IPS-15b (cell line): ENCODE measurements around the gene SLC45A1.
A peak's percentile ranks its signal among the peaks of the same experiment; 100 is the strongest.
"Not testable (repeated sequence)": the region's sequence is repeated elsewhere in the genome, so short reads cannot be mapped to it uniquely, and the experiment has no call there.

Experiments
- H3K27me3 ChIP-seq: one replicate; pipeline ENCODE4 v1.6.1; 2013; ENCODE audit warnings: low read length; ENCODE audit not compliant: control insufficient read depth, insufficient read depth
- H3K36me3 ChIP-seq: one replicate; pipeline ENCODE4 v1.6.1; 2013; ENCODE audit warnings: low read length; ENCODE audit not compliant: control insufficient read depth, insufficient read depth
- H3K4me1 ChIP-seq: one replicate; pipeline ENCODE4 v1.6.1; 2013; ENCODE audit warnings: mild to moderate bottlenecking, low read length; ENCODE audit not compliant: control insufficient read depth, insufficient read depth
- H3K4me3 ChIP-seq: one replicate; pipeline ENCODE4 v1.5.1; 2013; ENCODE audit warnings: low read depth, low read length
- H3K9ac ChIP-seq: one replicate; pipeline ENCODE4 v1.6.1; 2013; ENCODE audit warnings: low read depth, mild to moderate bottlenecking, low read length
- H3K9me3 ChIP-seq: one replicate; pipeline ENCODE4 v1.6.1; 2013; ENCODE audit warnings: mild to moderate bottlenecking, low read length; ENCODE audit not compliant: control insufficient read depth, insufficient read depth

SLC45A1 gene

GRCh38 chr1:8317647-8318381, at the start of gene SLC45A1:
Gene SLC45A1, plus strand, starts transcription at chr1:8318114. Its CDS starts 6,216 bp downstream, at chr1:8324330.
- Histone ChIP-seq H3K27me3 (peaks cover 13% of the 10 kb centered on the region), H3K36me3 (no peaks in the 10 kb centered on the region), H3K9me3 (no peaks in the 10 kb centered on the region), H3K4me3 (peak within 1 kb of the TSS; percentile 52), H3K4me1 (peaks cover 17% of the 10 kb centered on the region), H3K9ac (no peak within 1 kb of the TSS)

GRCh38 chr1:8273036-8273435, 44.9 kb upstream of the SLC45A1 start:
- H3K4me3 ChIP-seq: no peak overlapping the region
- H3K36me3 ChIP-seq: no peaks in the 10 kb centered on the region
- peaks cover 4% of the 10 kb centered on the region for H3K4me1 ChIP-seq
- no peak overlapping the region for H3K9ac ChIP-seq
- no peaks in the 10 kb centered on the region for H3K9me3 ChIP-seq
- no peaks in the 10 kb centered on the region for H3K27me3 ChIP-seq

GRCh38 chr1:8274352-8274751, 43.6 kb upstream of the SLC45A1 start:
- no peaks in the 10 kb centered on the region for H3K36me3 ChIP-seq
- H3K27me3 ChIP-seq: no peaks in the 10 kb centered on the region
- no peak overlapping the region for H3K4me3 ChIP-seq
- H3K9me3 ChIP-seq: no peaks in the 10 kb centered on the region
- H3K4me1 ChIP-seq: no peaks in the 10 kb centered on the region
- H3K9ac ChIP-seq: no peak overlapping the region

DNA sequence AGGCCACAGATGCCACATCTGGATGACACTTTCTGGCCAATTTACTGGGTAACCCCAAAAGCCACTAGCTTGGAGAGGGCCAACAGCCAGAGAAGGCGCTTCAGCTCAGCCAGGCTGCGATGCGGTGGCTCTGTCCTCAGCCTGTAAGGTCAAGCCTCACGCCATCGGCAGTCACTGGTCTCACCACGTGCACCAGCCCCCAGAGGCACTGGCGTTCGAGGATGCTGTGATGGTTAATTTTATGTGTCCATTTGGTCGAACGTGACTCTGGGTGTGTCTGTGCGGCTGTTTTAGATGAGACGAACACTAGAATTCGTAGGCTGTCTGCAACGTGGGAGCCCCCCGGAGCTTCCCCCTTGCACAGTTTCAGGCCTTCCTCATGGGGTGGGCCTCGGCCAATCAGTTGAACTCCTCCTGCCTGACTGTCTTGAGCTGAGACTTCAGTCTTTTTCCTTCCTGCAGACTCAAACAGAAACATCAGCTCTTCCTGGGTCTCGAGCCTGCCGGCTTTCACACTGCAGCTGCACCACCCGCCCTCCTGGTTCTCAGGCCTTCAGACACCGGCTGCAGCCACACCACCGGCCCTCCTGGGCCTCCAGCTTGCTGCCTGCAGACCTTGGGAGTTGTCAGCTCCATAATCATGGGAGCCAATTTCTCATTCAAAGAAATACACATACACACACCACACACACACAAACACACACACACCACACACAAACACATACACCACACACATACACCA, 41.6 kb upstream of the SLC45A1 start:
- Histone ChIP-seq H3K4me1 (no peaks in the 10 kb centered on the region), H3K4me3 (no peak overlapping the region), H3K9me3 (no peaks in the 10 kb centered on the region), H3K27me3 (no peaks in the 10 kb centered on the region), H3K9ac (no peak overlapping the region), H3K36me3 (no peaks in the 10 kb centered on the region)

DNA sequence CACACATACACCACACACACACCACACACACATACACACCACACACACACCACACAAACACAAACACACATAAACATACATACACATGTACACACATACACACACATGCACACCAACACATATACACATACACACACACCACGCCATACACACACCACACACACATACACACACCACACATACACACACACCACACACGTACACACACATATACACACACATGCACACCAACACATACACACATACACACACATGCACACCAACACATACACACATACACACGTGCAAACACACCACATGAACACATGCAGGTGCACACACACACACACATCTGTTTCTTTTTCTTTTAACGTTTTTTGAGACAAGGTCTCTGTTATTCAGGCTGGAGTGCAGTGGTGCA, 41.0 kb upstream of the SLC45A1 start:
- Histone ChIP-seq H3K27me3 (no peaks in the 10 kb centered on the region), H3K9me3 (no peaks in the 10 kb centered on the region), H3K9ac (no peak overlapping the region), H3K4me3 (no peak overlapping the region), H3K36me3 (no peaks in the 10 kb centered on the region), H3K4me1 (peaks cover 2% of the 10 kb centered on the region)

- H3K9me3 ChIP-seq, H3K4me3 ChIP-seq, H3K4me1 ChIP-seq, H3K9ac ChIP-seq, H3K36me3 ChIP-seq, H3K27me3 ChIP-seq: not testable (repeated sequence)
Observed at GRCh38 chr1:8278677-8279076, 39.2 kb upstream of the SLC45A1 start.

GRCh38 chr1:8281843-8282509, 35.9 kb upstream of the SLC45A1 start:
- Histone ChIP-seq H3K9me3 (no peaks in the 10 kb centered on the region), H3K36me3 (no peaks in the 10 kb centered on the region)

DNA sequence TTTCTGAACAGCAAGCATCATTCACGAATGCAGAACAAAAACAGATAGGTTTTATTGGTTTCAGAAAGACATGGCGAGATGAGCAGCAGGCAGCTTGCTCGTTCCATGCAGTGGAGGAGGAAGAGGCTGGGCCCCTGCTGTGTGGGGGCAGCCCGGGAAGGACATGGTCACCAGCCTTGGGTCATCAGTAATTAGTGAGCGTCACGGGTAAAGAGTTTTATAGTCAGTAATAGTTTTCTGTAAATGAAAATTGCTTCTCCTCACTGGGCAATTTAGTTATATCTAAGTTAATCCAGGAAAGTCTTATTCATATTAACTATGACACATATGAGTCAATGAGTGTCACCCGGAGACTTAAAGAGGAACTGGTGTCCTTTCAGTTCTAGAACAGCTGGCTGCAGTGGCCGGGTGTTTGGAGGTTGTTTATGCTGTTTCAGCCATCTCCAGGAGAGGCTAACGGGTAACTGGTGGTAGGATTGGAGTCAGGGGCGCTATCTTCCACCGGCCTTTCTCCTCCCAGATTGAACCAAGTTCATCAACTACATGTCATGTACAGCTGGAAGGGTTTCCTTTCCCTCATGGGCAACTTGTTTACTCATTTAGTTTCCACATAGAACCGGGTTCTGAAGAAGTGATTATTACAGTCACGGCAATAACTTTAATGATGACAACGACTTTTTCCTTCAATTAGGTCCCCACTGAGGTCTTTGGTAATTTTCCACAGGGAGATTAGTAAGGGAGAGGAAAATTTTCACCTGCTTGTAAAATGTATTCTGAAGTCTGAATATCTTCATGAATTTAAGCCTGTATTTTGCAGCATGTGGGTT, 34.6 kb upstream of the SLC45A1 start:
- H3K27me3 ChIP-seq: no peaks in the 10 kb centered on the region
- H3K9me3 ChIP-seq: no peaks in the 10 kb centered on the region
- no peak overlapping the region for H3K4me3 ChIP-seq
- peaks cover 4% of the 10 kb centered on the region for H3K4me1 ChIP-seq
- H3K9ac ChIP-seq: no peak overlapping the region
- H3K36me3 ChIP-seq: no peaks in the 10 kb centered on the region

More at GRCh38 chr1:8281843-8282509, 35.9 kb upstream of the SLC45A1 start:
- no peaks in the 10 kb centered on the region for H3K27me3 ChIP-seq
- H3K4me1 ChIP-seq: peaks cover 4% of the 10 kb centered on the region
- no peak overlapping the region for H3K4me3 ChIP-seq
- peak overlapping the region; percentile 24 for H3K9ac ChIP-seq

DNA sequence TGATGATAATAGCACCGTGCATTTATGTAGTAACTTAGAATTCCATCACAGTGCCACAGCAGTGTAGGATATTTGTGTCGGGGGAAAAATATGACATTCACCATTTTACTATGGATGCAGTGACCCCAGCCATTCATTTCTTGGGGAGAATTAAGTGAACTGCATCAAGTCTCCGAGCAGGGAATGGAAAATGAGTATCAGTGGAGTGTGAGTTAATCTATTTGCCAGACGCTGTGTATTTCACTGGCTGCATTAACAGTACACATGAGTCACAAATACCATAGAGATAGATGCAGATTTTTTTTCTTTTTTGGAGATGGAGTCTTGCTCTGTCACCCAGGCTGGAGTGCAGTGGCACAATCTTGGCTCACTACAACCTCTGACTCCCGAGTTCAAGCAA, 33.8 kb upstream of the SLC45A1 start:
- H3K9ac ChIP-seq: no peak overlapping the region

GRCh38 chr1:8285103-8285502, 32.8 kb upstream of the SLC45A1 start:
- H3K4me1 ChIP-seq: peaks cover 4% of the 10 kb centered on the region
- H3K9me3 ChIP-seq: no peaks in the 10 kb centered on the region
- H3K9ac ChIP-seq: no peak overlapping the region
- no peak overlapping the region for H3K4me3 ChIP-seq
- H3K36me3 ChIP-seq: no peaks in the 10 kb centered on the region
- H3K27me3 ChIP-seq: no peaks in the 10 kb centered on the region

More for the DNA sequence above, 33.8 kb upstream of the SLC45A1 start:
- no peak overlapping the region for H3K4me3 ChIP-seq
- H3K9me3 ChIP-seq: no peaks in the 10 kb centered on the region
- peaks cover 4% of the 10 kb centered on the region for H3K4me1 ChIP-seq
- H3K27me3 ChIP-seq: no peaks in the 10 kb centered on the region
- H3K36me3 ChIP-seq: no peaks in the 10 kb centered on the region

- Histone ChIP-seq H3K36me3 (no peaks in the 10 kb centered on the region), H3K4me1 (peaks cover 4% of the 10 kb centered on the region), H3K27me3 (no peaks in the 10 kb centered on the region), H3K9me3 (no peaks in the 10 kb centered on the region), H3K9ac (no peak overlapping the region), H3K4me3 (no peak overlapping the region)
Observed at GRCh38 chr1:8285965-8286364, 31.9 kb upstream of the SLC45A1 start.
